ENCODE data around the gene ZNF716.

DNA sequence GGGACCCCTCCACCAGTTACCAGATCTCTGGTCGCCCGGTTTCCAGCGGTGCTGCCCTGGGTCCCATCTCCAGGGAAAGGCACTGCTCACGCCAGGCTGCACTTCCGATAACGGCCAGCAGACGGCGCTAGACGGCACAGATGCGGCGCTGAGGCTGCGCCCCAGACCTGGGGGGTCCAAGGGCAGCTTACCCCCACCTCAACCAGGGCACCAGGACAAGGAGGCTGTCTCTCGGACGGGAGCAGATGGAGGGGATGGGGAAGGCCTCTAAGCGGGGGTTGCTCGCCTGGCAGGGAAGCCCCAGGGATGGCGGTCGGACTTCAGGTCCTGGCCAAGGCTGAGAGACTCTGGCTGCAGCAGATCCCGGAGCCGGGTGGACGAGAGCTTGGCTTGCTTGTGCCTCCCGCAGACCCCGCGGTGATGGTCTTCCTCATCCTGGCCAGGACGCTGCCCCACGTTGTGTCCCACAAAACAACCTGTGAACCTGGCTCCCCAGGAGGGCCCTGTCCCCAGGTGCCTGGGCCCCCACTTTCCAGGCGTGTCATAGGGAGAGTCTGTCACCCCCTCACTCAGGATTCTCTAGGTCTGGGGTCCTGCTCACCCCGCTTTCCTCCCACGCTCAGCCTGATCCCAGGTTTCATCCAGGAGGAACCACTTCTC is 23.9 kb upstream of the ZNF716 start:
- TF ChIP-seq CTCF (IDR thresholded peaks at IDR 0.05) = peak; percentile 10 to 45 (median 18)
- no peak for TF ChIP-seq POLR2A (IDR thresholded peaks at IDR 0.05; ENCODE audit: low read depth)
